Activated naive CD4-positive, alpha-beta T cell treated with anti-CD3 and anti-CD28 coated beads, Interleukin-2, amount 10 ng/mL, durations not matched to agents 7 days and 5 days (primary cell): ENCODE results near the gene PLEKHM1.

Experiments
- CTCF ChIA-PET: fragments of 350-600 bp; sonication (Branson Sonifier 250); formaldehyde crosslinking; loops from one replicate; lab custom pipeline; 2021; ENCODE audit warnings: antibody characterized with exemption; lab: Charles Lee
- DNase-seq: peaks from one replicate; pipeline ENCODE4 v3.0.0-alpha.2; 2020
- H3K27ac Mint-ChIP-seq: one replicate; pipeline ENCODE4 v1.8.0; 2021; ENCODE audit warnings: mild to moderate bottlenecking, moderate library complexity, mixed read lengths
- H3K27me3 Mint-ChIP-seq: one replicate; pipeline ENCODE4 v1.8.0; 2021; ENCODE audit warnings: mild to moderate bottlenecking, mixed read lengths
- H3K36me3 Mint-ChIP-seq: one replicate; pipeline ENCODE4 v1.8.0; 2021; ENCODE audit warnings: mixed read lengths
- H3K4me1 Mint-ChIP-seq: one replicate; pipeline ENCODE4 v1.8.0; 2021; ENCODE audit warnings: mixed read lengths
- H3K4me3 Mint-ChIP-seq: one replicate; pipeline ENCODE4 v1.8.0; 2021; ENCODE audit warnings: mild to moderate bottlenecking, moderate library complexity, mixed read lengths
- H3K9me3 Mint-ChIP-seq: one replicate; pipeline ENCODE4 v1.8.0; 2021; ENCODE audit warnings: mixed read lengths

The PLEKHM1 gene

DNA sequence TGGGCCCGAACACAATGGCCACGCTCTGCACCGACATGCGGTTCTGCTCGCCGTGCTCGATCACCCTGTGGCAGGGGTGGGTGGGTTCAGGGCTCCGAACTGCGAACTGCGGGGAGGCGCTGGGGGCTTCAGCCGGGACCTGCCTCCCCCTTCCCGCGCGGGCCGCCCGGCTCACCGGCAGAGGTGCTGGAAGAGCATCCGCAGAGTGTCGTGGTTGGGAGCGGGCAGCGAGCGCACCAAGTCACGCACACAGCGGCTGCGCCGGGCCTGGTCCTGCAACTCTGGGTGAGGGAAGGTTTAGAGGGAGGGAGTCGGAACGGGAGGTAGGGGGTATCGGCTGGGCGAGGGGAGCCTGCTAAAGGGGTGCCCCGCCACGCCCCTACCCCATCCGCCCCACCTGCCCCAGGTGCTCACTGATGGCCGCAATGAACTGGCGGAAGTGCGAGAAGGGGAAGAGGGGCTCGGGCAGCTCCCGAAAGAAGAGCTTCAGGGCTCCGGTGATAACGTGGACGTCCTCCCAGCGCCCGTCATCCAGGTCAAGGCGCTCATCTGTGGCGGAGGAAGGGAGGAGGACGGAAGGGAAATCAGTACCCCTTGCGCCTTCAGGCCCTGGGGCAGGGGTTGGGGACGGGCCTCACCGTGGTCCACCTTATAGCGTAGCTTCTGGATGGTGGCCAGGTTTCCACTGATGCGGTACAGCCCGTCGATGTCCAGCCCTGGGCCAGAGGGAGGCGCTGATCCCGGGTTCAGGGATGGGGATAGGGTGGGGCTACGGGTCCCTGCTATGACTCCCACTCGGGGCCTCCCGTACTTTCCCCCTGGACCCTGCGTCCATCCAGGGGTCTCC lies 94.7 kb downstream of the PLEKHM1 start:
- H3K4me3 Mint-ChIP-seq, result no peak overlapping the region
- no peak overlapping the region for H3K27ac Mint-ChIP-seq
- H3K9me3 Mint-ChIP-seq, result no peaks in the 10 kb centered on the region
- CTCF ChIA-PET, result interaction anchor here (1.6 to 2.1 kb wide), 3 partner anchors 14 to 147 kb away, joined by 4 to 6 read pairs (median 5); no protein-coding TSS in a partner anchor
- DNase-seq, result no peak
- no peaks in the 10 kb centered on the region for H3K4me1 Mint-ChIP-seq
- H3K27me3 Mint-ChIP-seq, result peaks cover 12% of the 10 kb centered on the region
- H3K36me3 Mint-ChIP-seq, result peaks cover 33% of the 10 kb centered on the region

DNA sequence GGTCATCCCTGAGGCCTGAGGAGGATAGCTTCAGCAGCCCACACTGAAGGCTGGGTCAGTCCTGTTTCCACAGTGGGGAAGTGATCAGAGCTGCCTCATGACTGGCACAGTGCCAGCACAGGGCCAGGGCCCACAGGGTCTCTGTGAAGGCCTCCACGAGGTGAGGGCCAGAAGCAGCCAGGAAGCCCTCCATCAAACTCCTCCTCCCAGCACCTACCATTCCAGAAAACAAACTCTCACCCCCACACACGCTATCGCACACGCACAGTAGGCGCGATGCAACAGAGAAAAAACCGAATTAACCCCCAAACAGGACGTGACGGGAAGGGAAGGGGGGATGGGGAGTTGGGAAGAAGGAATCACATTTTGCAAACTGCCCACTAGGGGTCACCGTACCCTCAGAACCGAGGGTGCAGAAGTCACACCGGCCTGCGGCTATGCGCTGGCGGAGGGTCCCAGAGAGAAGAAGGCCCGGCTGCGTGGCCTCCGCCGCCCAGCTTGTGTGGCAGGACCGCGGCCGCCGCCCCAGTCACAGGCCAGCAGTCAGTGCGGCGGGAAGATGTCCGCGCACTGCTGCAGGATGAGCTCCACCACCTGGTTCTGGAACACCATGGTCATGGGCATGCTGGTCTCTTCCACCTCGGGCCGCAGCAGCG lies 95.5 kb downstream of the PLEKHM1 start:
- Mint-ChIP-seq H3K27ac (no peak overlapping the region), H3K9me3 (no peaks in the 10 kb centered on the region), H3K27me3 (peaks cover 12% of the 10 kb centered on the region), H3K4me3 (no peak overlapping the region), H3K4me1 (no peaks in the 10 kb centered on the region), H3K36me3 (peaks cover 27% of the 10 kb centered on the region)
- CTCF ChIA-PET, result interaction anchor here (1.1 to 2.1 kb wide), 7 partner anchors 10 to 197 kb away, joined by 3 to 6 read pairs (median 4); no protein-coding TSS in a partner anchor
- DNase-seq, result peak; percentile 58

DNA sequence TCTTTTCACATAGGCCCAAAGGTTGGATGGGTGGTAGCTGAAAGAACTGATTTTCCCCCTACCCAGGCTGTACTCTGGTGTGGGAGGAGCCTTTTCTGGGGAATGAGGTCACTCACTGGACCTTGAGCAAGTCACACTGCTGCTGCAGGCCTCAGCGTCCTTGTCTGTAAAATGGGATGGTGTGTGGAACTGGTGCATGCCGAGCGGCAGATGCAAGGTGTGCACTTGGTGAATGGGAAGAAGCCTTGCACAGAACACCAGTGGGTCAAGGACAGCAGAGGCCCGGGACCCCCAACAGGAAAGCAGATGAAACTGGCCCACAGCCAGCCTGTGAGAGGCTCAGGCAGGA lies 96.0 kb downstream of the PLEKHM1 start:
- Mint-ChIP-seq H3K4me3 (no peak overlapping the region), H3K36me3 (peaks cover 25% of the 10 kb centered on the region), H3K27ac (no peak overlapping the region), H3K4me1 (peaks cover 2% of the 10 kb centered on the region), H3K9me3 (no peaks in the 10 kb centered on the region), H3K27me3 (peaks cover 16% of the 10 kb centered on the region)
- DNase-seq, result no peak
- CTCF ChIA-PET, result interaction anchor here (0.8 to 2.1 kb wide), 8 partner anchors 9 to 197 kb away, joined by 3 to 6 read pairs (median 4); no protein-coding TSS in a partner anchor

DNA sequence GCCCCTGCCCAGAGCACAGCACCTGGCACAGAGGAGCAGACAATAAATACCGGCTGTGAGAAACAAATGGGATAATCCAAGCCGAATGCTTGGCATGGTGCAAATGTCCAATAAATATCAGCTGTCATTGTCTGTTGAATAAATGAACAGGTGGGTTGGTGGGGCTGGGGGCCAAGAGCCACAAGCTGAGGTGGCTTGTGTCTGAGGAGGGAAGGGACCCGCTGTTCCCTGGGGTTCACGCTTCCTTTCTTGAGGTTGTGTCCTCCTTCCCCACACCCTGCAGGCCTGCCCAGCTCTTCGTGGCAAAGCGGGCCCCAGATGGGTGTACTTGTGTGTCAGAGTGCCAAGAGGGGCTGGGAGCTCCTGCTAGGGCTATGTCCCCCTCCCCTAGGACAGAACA lies 96.4 kb downstream of the PLEKHM1 start:
- CTCF ChIA-PET, result interaction anchor here (0.8 to 2.1 kb wide), 8 partner anchors 9 to 196 kb away, joined by 3 to 6 read pairs (median 4); no protein-coding TSS in a partner anchor
- peak overlapping the region; percentile 37 for H3K27ac Mint-ChIP-seq
- no peak overlapping the region for H3K4me3 Mint-ChIP-seq

DNA sequence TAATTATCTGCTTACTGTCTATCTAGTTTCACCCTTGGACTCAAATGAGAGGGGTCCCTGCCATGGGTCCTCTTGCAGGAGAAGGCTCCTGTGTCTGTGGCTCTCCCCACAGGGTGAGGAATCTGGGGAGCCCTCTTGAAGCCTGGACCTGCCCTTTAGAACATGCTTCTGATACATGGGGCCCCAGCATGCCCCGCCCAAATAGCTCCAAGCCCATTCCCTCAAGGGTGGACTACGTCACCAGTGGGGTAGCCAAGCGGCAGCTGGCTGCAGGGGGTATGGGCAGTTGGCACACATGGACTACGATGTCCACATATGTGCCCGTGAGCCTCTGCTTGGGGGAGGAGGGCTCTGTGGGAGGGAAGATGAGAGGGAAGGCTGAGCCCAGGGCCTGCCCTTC lies 97.1 kb downstream of the PLEKHM1 start:
- H3K27ac Mint-ChIP-seq, result peak overlapping the region; percentile 43
- no peaks in the 10 kb centered on the region for H3K9me3 Mint-ChIP-seq

More for the DNA sequence above, 96.4 kb downstream of the PLEKHM1 start:
- Mint-ChIP-seq H3K9me3 (no peaks in the 10 kb centered on the region), H3K4me1 (peaks cover 3% of the 10 kb centered on the region), H3K36me3 (peaks cover 23% of the 10 kb centered on the region), H3K27me3 (peaks cover 20% of the 10 kb centered on the region)
- DNase-seq, result no peak

DNA sequence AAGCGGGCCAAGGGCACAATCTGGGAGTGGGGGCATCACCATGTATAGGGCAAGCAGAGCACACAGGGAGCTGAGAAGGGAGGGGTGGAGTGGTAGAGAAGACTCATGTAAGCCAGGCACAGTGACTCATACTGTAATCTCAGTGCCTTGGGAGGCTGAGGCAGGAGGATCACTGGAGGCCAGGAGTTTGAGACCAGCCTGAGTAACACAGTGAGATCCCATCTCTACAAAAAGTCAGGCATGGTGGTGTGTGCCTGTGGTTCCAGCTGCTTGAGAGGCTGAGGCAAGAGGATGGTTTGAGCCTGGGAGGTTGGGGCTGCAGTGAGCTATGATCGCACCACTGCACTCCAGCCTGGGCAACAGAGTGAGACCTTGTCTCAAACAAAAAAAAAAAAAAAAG lies 98.6 kb downstream of the PLEKHM1 start:
- Mint-ChIP-seq H3K9me3 (no peaks in the 10 kb centered on the region), H3K36me3 (peaks cover 10% of the 10 kb centered on the region), H3K4me1 (peaks cover 14% of the 10 kb centered on the region), H3K27me3 (peaks cover 38% of the 10 kb centered on the region), H3K27ac (no peak overlapping the region), H3K4me3 (no peak overlapping the region)
- CTCF ChIA-PET, result interaction anchor here (1.4 kb wide), 2 partner anchors 75 to 115 kb away, joined by 3 to 6 read pairs; partner anchors contain the start of gene MAP3K14
- no peak for DNase-seq

More for the DNA sequence above, 97.1 kb downstream of the PLEKHM1 start:
- peaks cover 10% of the 10 kb centered on the region for H3K4me1 Mint-ChIP-seq
- no peak for DNase-seq
- CTCF ChIA-PET, result interaction anchor here (0.8 to 1.7 kb wide), 6 partner anchors 8 to 158 kb away, joined by 3 to 6 read pairs (median 4); no protein-coding TSS in a partner anchor
- no peak overlapping the region for H3K4me3 Mint-ChIP-seq
- H3K36me3 Mint-ChIP-seq, result peaks cover 17% of the 10 kb centered on the region
- peaks cover 27% of the 10 kb centered on the region for H3K27me3 Mint-ChIP-seq

DNA sequence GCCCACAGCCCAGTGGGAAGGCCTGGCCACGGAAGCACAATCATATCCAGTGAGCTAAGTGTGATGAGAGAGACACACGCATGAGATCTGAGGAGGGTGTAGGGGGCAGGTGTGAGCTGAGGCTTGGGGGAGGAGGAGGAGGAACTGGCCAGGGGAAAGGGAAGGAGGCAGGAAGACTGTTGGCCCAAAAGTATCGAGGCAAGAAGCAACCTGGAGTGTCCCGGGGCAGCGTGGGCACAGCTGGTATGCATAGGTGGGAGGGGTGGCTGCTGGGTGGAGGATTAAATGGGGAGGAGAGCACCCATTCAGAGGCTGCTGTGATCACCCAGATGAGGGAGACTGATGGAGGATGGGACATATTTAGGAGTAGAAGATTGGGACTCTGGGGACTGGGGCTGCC lies 99.2 kb downstream of the PLEKHM1 start:
- Mint-ChIP-seq H3K4me1 (peaks cover 14% of the 10 kb centered on the region), H3K4me3 (no peak overlapping the region), H3K27me3 (peaks cover 42% of the 10 kb centered on the region), H3K36me3 (peaks cover 8% of the 10 kb centered on the region), H3K9me3 (no peaks in the 10 kb centered on the region), H3K27ac (no peak overlapping the region)
- DNase-seq, result no peak
- CTCF ChIA-PET, result interaction anchor here (0.9 to 2.7 kb wide), 3 partner anchors 10 to 74 kb away, joined by 3 to 9 read pairs (median 4); partner anchors contain the start of gene MAP3K14

DNA sequence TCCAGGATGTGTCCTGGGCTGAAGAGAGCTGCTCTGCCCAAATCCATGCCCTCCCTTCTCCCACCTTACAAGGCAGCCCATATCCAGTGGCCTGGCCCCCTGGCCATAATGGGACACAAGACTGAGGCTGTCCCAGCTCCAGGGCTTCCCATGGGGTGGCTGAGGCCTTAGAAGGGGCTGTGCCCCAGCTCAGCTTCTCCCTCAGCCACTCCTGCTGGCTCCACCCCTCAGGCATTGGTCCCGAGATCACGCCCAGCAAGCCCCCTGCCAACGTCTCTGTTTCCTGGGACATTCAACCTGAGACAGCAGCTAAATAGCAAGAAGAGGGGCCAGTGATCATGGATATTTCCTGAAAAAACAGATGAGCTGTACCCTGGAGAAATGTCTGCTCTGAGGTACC lies 101.2 kb downstream of the PLEKHM1 start:
- CTCF ChIA-PET, result interaction anchor here (2.7 to 5.8 kb wide), 3 partner anchors 20 to 169 kb away, joined by 9 to 71 read pairs (median 36); partner anchors contain the start of gene FMNL1
- Mint-ChIP-seq H3K36me3 (peaks cover 5% of the 10 kb centered on the region), H3K4me3 (no peak overlapping the region), H3K27me3 (peaks cover 48% of the 10 kb centered on the region), H3K9me3 (no peaks in the 10 kb centered on the region), H3K4me1 (peaks cover 21% of the 10 kb centered on the region), H3K27ac (no peak overlapping the region)
- no peak for DNase-seq

DNA sequence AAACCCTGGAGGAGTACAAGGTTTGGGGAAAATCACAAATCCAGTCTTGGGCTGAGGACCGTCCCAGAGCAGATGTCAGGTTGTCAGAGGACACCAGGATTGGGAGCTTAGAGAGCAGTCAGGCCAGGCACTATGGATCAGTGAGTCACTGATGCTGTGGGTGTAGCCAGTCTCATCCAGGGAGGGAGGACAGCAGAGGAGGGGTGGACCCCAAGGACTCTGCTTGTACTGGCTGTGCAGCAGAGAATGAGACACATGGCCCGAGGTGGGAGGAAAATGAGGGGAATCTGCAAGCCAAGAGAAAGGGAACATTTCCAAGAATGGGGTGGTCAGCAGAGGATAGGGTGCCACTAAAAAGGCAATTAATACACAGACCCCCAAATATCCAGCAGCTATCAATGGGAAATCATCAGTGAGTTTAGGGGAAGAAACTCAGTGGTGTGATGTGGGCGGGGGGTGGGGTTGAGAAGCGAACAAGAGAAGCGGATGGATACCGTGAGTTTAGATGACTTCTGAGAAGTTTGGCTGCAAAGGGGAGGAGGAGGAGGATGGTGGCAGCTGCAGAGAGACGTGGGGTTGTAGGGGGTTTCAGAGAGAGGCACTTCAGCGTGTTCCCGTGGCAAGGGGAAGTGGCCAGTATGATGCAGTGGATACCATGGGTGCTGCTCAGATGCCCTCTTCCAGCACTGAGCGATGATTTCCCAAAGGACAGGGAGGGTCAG lies 101.8 kb downstream of the PLEKHM1 start:
- H3K36me3 Mint-ChIP-seq, result peaks cover 3% of the 10 kb centered on the region
- CTCF ChIA-PET, result interaction anchor here (1.1 to 5.8 kb wide), 7 partner anchors 21 to 172 kb away, joined by 3 to 71 read pairs (median 5); partner anchors contain the start of gene FMNL1
- peaks cover 24% of the 10 kb centered on the region for H3K4me1 Mint-ChIP-seq
- no peak overlapping the region for H3K27ac Mint-ChIP-seq
- H3K27me3 Mint-ChIP-seq, result peaks cover 48% of the 10 kb centered on the region
- H3K4me3 Mint-ChIP-seq, result no peak overlapping the region
- DNase-seq, result no peak
- no peaks in the 10 kb centered on the region for H3K9me3 Mint-ChIP-seq

DNA sequence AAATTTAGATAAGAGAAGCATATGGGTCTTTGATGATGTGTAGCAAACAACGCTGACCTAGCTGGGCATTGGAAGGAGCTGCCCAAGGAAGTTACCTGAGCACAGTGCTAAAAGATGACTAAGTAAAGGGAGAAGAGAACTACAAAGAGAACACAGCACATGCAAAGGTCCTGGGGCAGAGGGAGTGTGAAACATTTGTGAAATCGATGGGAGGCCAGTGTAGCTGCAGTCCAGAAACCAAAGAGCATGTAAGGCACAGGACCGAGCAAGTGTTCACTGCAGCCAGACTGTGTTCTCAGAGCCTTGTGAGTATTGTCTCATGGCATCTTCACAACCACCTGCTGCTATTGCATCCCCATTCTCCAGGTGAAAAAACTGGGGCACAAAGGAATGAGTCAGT lies 102.8 kb downstream of the PLEKHM1 start:
- Mint-ChIP-seq H3K27ac (no peak overlapping the region), H3K36me3 (no peaks in the 10 kb centered on the region), H3K9me3 (no peaks in the 10 kb centered on the region), H3K4me3 (no peak overlapping the region), H3K27me3 (peaks cover 43% of the 10 kb centered on the region), H3K4me1 (peaks cover 24% of the 10 kb centered on the region)
- no peak for DNase-seq
- CTCF ChIA-PET, result interaction anchor here (0.8 to 5.8 kb wide), 9 partner anchors 40 to 171 kb away, joined by 3 to 71 read pairs (median 4); partner anchors contain the start of genes FMNL1 and MAP3K14

DNA sequence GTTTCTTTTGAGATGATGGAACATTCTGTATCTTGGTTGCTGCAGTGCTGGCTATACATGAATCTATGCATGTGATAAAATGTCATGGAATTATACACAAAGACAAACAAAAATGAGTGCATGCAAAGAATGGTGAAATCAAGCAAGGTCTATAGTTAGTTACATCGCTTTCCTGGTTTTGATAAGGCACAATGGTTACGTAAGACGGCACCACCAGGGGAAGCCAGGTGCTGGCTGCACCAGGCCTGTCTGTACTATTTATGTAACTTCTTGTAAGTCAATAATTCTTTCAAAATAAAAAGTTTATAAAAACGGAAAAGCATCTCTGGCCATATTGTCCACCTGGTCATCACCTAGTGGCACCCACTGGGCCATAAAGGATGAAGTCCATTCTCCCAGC lies 104.3 kb downstream of the PLEKHM1 start:
- H3K36me3 Mint-ChIP-seq, result no peaks in the 10 kb centered on the region
- CTCF ChIA-PET, result interaction anchor here (1.0 to 6.5 kb wide), 17 partner anchors 8 to 251 kb away, joined by 3 to 116 read pairs (median 6); partner anchors contain the start of genes ACBD4, FMNL1 and MAP3K14
- H3K9me3 Mint-ChIP-seq, result no peaks in the 10 kb centered on the region
- H3K4me1 Mint-ChIP-seq, result peaks cover 24% of the 10 kb centered on the region
- DNase-seq, result no peak
- H3K27ac Mint-ChIP-seq, result no peak overlapping the region
- H3K4me3 Mint-ChIP-seq, result no peak overlapping the region
- H3K27me3 Mint-ChIP-seq, result peaks cover 38% of the 10 kb centered on the region
